ENCODE measurements around the gene ADAM23.

The ADAM23 gene

DNA sequence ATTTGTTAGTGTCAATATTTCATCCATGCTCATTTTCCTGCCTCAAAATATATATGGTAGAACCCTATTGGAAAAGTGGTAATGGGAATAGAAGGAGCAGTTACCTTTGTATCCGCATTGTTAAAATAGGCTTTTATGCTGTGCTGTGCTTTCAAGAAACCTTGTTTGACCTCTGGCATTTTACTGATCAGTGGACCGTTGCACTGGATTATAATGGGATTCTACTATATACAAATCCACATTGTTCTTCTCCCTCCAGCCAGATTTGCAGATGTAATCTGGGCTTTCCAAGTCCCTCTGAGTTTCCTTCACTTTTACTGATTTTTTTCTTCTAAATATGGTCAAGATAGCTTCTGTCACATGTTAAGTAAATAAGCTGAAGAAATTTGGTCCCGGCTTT lies 175.7 kb downstream of the ADAM23 start:
- H3K36me3 ChIP-seq (ENCODE audit: low read length): no peaks in the 10 kb centered on the region
- H3K9ac ChIP-seq (ENCODE audit: low read length): no peak overlapping the region
- no peak overlapping the region for H3K27ac ChIP-seq (ENCODE audit: low read depth, low read length)
- H3K79me2 ChIP-seq (ENCODE audit: insufficient read depth, low read length): no peaks in the 10 kb centered on the region
- no peak overlapping the region for H3K4me3 ChIP-seq (ENCODE audit: insufficient read depth, low read length, poor library complexity, severe bottlenecking)
- no peak overlapping the region for H2AFZ ChIP-seq (ENCODE audit: low read depth, low read length, severe bottlenecking)
- no peak overlapping the region for H3K4me2 ChIP-seq (ENCODE audit: low read depth, low read length, poor library complexity, severe bottlenecking)
- no peaks in the 10 kb centered on the region for H4K20me1 ChIP-seq (ENCODE audit: low read depth, low read length)
- H3K9me2 ChIP-seq (replicated peaks; ENCODE audit: insufficient read depth, low read length): no peaks in the 10 kb centered on the region
- H3K9me3 ChIP-seq (ENCODE audit: insufficient read depth, low read length): no peaks in the 10 kb centered on the region
- TF ChIP-seq EZH2phosphoT487 (conservative IDR thresholded peaks at IDR 0.05; ENCODE audit: low read length): no peak
- TF ChIP-seq, protein P1, sequence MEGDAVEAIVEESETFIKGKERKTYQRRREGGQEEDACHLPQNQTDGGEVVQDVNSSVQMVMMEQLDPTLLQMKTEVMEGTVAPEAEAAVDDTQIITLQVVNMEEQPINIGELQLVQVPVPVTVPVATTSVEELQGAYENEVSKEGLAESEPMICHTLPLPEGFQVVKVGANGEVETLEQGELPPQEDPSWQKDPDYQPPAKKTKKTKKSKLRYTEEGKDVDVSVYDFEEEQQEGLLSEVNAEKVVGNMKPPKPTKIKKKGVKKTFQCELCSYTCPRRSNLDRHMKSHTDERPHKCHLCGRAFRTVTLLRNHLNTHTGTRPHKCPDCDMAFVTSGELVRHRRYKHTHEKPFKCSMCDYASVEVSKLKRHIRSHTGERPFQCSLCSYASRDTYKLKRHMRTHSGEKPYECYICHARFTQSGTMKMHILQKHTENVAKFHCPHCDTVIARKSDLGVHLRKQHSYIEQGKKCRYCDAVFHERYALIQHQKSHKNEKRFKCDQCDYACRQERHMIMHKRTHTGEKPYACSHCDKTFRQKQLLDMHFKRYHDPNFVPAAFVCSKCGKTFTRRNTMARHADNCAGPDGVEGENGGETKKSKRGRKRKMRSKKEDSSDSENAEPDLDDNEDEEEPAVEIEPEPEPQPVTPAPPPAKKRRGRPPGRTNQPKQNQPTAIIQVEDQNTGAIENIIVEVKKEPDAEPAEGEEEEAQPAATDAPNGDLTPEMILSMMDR (IDR thresholded peaks at IDR 0.05; ENCODE audit: insufficient read depth, low read length, poor library complexity, severe bottlenecking): no peak
- no peaks in the 10 kb centered on the region for H3F3A ChIP-seq (ENCODE audit: insufficient read depth)
- H3K27me3 ChIP-seq (ENCODE audit: low read length): no peaks in the 10 kb centered on the region

DNA sequence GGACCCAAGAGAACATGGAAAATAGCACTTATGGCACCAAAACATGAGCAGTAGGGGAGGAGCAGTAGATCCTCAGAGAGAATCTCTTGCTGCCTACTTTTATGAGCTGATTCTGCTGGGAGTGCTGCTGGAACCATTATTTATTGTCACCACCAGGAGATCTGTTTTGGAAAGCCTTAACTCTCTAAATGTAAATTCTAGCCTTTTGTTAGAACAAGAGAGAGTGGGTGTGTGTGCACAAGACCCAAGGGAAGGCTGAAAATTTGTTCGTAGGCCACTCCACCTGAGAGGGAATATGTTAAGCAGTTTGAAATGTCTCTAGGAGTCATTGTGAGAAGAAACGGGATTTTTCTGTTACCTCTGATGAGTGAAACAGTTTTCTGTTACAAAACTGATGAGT lies 182.8 kb downstream of the ADAM23 start:
- Histone ChIP-seq H3K4me3 (ENCODE audit: insufficient read depth, low read length, poor library complexity, severe bottlenecking) (no peak overlapping the region), H3K27ac (ENCODE audit: low read depth, low read length) (no peak overlapping the region), H3K9me3 (ENCODE audit: insufficient read depth, low read length) (no peaks in the 10 kb centered on the region), H3K4me2 (ENCODE audit: low read depth, low read length, poor library complexity, severe bottlenecking) (no peak overlapping the region), H3K27me3 (ENCODE audit: low read length) (no peaks in the 10 kb centered on the region), H3K79me2 (ENCODE audit: insufficient read depth, low read length) (no peaks in the 10 kb centered on the region), H3F3A (ENCODE audit: insufficient read depth) (no peaks in the 10 kb centered on the region), H3K9me2 (replicated peaks; ENCODE audit: insufficient read depth, low read length) (no peaks in the 10 kb centered on the region), H3K9ac (ENCODE audit: low read length) (no peak overlapping the region), H2AFZ (ENCODE audit: low read depth, low read length, severe bottlenecking) (no peak overlapping the region), H4K20me1 (ENCODE audit: low read depth, low read length) (no peaks in the 10 kb centered on the region), H3K36me3 (ENCODE audit: low read length) (no peaks in the 10 kb centered on the region)
- no peak for TF ChIP-seq EZH2phosphoT487 (conservative IDR thresholded peaks at IDR 0.05; ENCODE audit: low read length)
- TF ChIP-seq, protein P1 (IDR thresholded peaks at IDR 0.05; ENCODE audit: insufficient read depth, low read length, poor library complexity, severe bottlenecking): no peak

DNA sequence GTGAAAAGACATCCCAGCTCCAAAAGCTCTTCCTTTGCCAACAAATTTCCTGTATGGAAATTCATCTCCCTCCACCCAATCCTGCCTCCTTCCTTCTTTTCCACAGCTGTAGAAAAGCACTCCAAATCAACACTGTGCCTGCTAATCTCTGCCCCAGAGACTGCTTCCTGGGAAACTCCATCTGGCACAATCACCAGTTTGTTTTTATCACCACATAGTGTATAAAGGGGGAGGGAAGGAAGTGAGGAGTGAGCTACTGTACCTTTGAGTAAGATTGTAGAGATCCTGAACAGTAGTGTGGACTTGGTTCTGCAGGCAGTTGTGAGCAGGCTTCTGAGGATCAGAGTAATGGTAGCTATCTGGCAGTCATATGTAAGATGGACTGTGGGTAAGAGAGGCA lies 184.3 kb downstream of the ADAM23 start:
- Histone ChIP-seq H3K9me2 (replicated peaks; ENCODE audit: insufficient read depth, low read length) (no peaks in the 10 kb centered on the region), H3F3A (ENCODE audit: insufficient read depth) (no peaks in the 10 kb centered on the region), H3K79me2 (ENCODE audit: insufficient read depth, low read length) (no peaks in the 10 kb centered on the region), H3K27me3 (ENCODE audit: low read length) (no peaks in the 10 kb centered on the region), H3K9ac (ENCODE audit: low read length) (no peak overlapping the region), H3K9me3 (ENCODE audit: insufficient read depth, low read length) (no peaks in the 10 kb centered on the region), H3K4me2 (ENCODE audit: low read depth, low read length, poor library complexity, severe bottlenecking) (no peak overlapping the region), H2AFZ (ENCODE audit: low read depth, low read length, severe bottlenecking) (no peak overlapping the region), H3K36me3 (ENCODE audit: low read length) (no peaks in the 10 kb centered on the region), H4K20me1 (ENCODE audit: low read depth, low read length) (no peaks in the 10 kb centered on the region), H3K27ac (ENCODE audit: low read depth, low read length) (no peak overlapping the region), H3K4me3 (ENCODE audit: insufficient read depth, low read length, poor library complexity, severe bottlenecking) (no peak overlapping the region)
- no peak for TF ChIP-seq EZH2phosphoT487 (conservative IDR thresholded peaks at IDR 0.05; ENCODE audit: low read length)
- TF ChIP-seq, protein P1 (IDR thresholded peaks at IDR 0.05; ENCODE audit: insufficient read depth, low read length, poor library complexity, severe bottlenecking): no peak
